Measurements from ENCODE around the gene BLTP3B.
A peak's percentile ranks its signal among the peaks of the same experiment; 100 is the strongest.
"Not testable (repeated sequence)": the region's sequence is repeated elsewhere in the genome, so short reads cannot be mapped to it uniquely, and the experiment has no call there.

Gene BLTP3B

GRCh38 chr12:100142851-100143559 lies at the start of gene BLTP3B:
BLTP3B (minus strand) TSS chr12:100142874; CDS start chr12:100142635, 239 bp downstream.
- peak; percentile 93 for DNase-seq (ENCODE audit: low spot score)

- DNase-seq (ENCODE audit: low spot score): no peak
Observed at GRCh38 chr12:100189636-100190394, 47.1 kb upstream of the BLTP3B start.

- not testable (repeated sequence) for DNase-seq (ENCODE audit: low spot score)
Observed at GRCh38 chr12:100188888-100189635, 46.4 kb upstream of the BLTP3B start.

- DNase-seq (ENCODE audit: low spot score): no peak
Observed at GRCh38 chr12:100187857-100188519, 45.3 kb upstream of the BLTP3B start.

DNA sequence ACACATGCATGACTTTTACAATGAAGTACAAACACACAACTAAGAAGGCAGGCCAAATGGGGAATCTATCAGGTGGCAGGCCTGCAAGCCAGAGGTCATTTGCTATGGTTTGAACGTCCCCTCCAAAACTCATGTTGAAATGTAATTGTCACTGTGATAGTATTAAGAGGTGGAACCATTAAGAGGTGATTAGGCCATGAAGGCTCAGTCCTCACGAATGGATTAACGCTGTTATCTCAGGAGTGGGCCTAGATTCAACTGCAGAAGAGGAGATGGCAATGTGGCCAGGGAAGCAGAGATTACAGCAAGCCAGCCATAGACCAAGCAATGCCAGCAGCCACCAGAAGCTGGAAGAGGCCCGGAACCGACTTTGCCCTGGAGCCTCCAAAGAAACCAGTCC lies 44.4 kb upstream of the BLTP3B start:
- no peak for DNase-seq (ENCODE audit: low spot score)

DNA sequence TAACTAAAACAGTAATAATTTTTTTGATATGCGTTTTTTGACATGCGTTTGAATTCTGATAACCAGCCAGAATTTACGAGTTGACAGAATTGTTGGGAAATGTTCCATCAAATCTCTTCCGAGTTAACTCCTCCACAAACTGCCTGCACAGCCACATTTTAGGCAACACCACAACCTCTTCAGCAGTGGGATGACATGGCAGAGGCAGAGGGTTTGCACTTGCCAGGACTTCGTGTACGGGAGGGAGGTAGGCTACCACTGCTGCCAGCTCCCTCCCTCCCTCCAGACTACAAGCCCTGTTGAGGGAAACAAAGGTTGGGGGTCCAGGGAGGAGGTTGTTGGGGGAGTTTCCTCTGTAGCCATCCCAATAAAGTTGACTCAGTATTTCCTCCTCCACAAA lies 43.4 kb upstream of the BLTP3B start:
- DNase-seq (ENCODE audit: low spot score): no peak

- DNase-seq (ENCODE audit: low spot score): no peak
Observed at GRCh38 chr12:100185361-100185894, 42.8 kb upstream of the BLTP3B start.

- DNase-seq (ENCODE audit: low spot score): no peak
Observed at GRCh38 chr12:100184549-100185145, 42.0 kb upstream of the BLTP3B start.

DNA sequence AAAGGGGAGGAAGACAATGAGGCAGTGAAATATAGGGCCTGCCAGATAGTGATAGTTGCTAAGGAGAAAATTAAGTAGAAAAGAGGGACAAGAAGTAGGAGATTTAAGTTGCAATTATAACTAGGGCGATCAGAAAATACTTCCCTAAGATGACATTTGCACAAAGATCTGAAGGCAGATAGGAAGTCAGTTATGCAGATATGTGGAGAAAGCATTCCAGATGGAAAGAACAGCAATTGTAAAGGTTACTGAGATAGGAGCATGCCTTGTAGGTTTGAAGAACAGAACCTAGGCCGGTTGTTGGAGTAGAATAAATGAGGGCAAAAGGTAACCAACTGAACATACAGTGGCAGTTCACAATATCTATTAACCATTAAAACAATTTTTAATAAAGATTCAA lies 36.6 kb upstream of the BLTP3B start:
- DNase-seq (ENCODE audit: low spot score): no peak

DNA sequence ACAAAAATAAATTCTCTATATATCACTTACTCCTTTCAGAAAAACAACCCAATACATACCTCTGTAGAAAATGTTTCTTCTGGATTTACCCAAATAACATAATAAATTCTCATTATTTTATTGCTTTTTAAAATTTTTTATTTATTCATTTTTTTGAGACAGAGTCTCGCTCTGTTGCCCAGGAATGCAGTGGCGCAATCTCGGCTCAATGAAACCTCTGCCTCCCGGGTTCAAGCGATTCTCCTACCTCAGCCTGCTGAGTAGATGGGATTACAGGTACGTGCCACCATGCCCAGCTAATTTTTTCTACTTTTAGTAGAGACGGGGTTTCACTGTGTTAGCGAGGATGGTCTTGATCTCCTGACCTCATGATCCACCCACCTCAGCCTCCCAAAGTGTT lies 33.8 kb upstream of the BLTP3B start:
- DNase-seq (ENCODE audit: low spot score): not testable (repeated sequence)

GRCh38 chr12:100174495-100174894 lies 31.8 kb upstream of the BLTP3B start:
- DNase-seq (ENCODE audit: low spot score): no peak

DNA sequence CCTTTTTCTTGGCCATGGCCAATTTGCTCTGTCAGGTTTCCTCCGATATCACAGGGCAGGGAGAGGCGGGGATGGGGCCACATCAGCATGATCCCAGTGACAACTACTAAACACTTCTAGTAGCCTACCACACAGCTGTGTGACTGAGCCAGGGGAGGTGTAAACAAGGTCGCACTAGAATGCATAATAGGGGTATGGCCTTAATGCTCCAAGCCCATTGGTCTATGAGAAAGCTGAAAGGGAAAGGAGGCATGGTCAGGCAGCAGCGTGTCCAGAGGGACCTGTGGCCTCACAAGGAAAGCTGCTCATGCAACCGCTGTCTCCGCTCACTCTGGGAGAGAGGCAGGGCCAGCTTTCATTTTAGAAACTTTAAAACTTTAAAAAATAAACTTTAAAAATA lies 30.4 kb upstream of the BLTP3B start:
- DNase-seq (ENCODE audit: low spot score): no peak

DNA sequence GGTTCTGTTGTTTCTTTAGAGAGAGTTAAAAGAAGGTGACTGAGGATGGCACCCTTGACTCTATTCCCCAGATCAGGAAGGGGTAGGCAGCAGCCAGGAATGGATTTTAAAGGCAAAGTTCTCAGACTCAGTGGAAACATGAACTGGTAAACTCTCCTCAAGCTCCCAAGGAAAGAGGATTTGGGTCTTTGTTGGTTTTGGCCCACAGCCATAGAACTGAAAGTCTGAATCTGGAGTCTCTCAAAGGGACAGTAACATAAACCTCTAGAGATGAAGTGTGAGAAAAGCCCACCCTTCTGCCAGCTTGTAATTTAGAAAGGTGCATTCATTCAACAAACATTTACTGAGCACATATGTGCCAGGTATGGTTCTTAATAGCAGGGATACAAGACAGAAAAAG lies 28.6 kb upstream of the BLTP3B start:
- no peak for DNase-seq (ENCODE audit: low spot score)

DNA sequence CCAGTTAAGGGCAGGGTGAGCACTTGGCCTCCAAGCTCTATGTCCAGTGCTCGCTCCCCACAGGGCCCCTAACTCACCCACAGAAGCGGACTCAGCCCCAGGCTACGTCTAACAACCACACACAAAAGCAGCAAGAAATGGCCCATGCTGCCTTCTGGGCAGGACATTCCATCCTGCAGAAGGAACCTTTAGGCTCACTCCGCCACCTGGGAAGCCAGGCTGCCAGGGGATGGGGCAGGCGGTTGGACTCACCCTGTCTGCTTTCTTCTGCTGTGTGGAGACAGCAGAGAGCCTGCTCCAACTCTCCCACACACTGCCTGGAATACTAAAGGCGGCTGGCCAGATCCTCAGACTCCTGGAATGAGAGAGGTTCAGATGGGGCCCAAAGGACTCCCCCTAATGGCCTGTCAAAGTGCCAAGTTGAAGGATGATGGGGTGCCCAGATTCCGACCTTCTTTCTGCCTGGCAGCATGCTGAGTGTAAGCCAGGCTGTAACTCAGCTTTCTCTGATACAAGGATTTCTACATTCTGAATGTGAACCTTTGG lies 27.7 kb upstream of the BLTP3B start:
- no peak for DNase-seq (ENCODE audit: low spot score)

DNA sequence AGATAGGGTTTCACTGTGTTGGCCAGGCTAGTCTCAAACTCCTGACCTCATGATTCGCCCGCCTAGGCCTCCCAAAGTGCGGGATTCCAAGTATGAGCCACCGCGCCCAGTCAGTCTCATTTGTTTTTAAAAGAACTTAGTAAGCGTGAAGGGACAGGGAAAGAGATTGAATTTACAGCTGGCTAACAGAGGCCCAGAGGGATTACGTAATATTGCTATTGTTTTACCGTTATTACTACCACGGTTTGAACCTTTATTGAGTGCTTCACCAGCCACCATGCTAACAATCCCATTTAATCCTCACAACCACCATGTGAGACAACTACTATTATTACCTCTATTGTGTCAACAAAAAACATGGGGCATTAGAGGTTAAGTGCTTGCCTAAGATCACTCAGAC lies 26.7 kb upstream of the BLTP3B start:
- DNase-seq (ENCODE audit: low spot score): no peak

GRCh38 chr12:100168562-100168961 lies 25.9 kb upstream of the BLTP3B start:
- DNase-seq (ENCODE audit: low spot score): no peak

DNA sequence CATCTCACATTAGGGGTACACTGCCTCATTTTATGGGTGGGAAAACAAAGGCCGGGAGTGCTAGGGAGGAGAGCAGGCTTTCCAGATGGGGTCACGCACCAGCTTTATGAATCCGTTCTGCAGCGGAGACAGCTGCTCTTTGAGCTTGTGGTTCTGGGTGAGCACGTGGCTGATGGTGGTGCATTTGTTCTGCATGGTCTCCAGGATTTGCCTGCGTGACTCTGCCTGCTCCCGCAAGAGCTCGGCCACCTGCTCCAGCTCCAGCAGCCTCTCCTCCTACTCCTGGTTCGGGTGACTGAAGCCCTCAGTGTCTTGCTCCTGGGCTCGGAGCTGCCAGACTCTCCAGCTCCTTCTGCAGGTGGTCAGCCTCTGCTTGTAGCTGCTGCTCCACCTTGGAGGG lies 23.6 kb upstream of the BLTP3B start:
- no peak for DNase-seq (ENCODE audit: low spot score)

- no peak for DNase-seq (ENCODE audit: low spot score)
Observed at GRCh38 chr12:100165356-100165755, 22.7 kb upstream of the BLTP3B start.

GRCh38 chr12:100164153-100164704 lies 21.6 kb upstream of the BLTP3B start:
- DNase-seq (ENCODE audit: low spot score): no peak

DNA sequence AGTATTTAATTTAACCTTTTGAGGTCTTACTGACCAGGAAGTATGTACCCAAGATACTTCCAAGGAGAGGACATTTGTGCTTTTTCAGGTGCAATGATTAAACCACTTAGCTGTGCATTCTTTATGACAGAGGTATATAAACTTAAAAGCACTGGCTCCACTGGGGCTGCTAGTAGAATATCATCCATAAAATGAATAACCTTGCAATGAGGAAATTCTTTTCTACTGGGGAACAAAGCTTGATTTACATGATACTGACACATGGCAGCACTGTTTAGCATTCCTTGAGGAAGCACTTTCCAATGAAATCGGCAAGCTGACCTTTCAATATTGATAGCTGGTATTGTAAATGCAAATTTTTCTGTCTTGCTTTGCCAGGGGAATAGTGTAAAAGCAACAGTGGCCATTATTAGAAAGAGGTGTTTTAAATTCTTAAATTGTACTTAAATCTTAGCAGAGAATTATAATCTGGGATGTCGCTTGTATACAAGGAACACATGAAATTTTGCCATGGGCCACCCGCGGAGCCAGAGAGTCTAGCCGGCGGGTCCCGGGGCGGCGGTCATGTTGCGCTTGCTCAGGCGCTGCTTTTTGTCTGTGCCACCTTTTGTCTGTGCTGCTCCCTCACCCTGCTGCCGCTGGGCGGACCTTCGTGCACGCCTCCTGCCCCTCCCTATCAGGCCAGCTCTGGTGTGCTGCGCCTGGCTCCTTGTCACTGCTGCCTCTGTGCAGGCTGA lies 20.9 kb upstream of the BLTP3B start:
- peak; percentile 81 for DNase-seq (ENCODE audit: low spot score)
